NCI-H748 treated with DMSO at 0.1 percent for 48 hours (cell line): ENCODE data around the gene NPAS3.
A peak's percentile ranks its signal among the peaks of the same experiment; 100 is the strongest.
"Not testable (repeated sequence)": the region's sequence is repeated elsewhere in the genome, so short reads cannot be mapped to it uniquely, and the experiment has no call there.

Source experiments
- DNase-seq: peaks from one replicate; lab custom pipeline; 2025; lab: John Stamatoyannopoulos, UW

The NPAS3 gene

GRCh38 chr14:33081259-33081658, 142.6 kb downstream of the NPAS3 start:
- DNase-seq, result no peak

- no peak for DNase-seq
These were observed 147.1 kb downstream of the NPAS3 start for GRCh38 chr14:33085799-33086198.

GRCh38 chr14:33088274-33088673, 149.6 kb downstream of the NPAS3 start:
- not testable (repeated sequence) for DNase-seq

- DNase-seq, result no peak
These were observed 159.3 kb downstream of the NPAS3 start for GRCh38 chr14:33098016-33098415.

- DNase-seq, result no peak
These were observed 164.8 kb downstream of the NPAS3 start for GRCh38 chr14:33103489-33103888.

- DNase-seq, result no peak
These were observed 165.3 kb downstream of the NPAS3 start for GRCh38 chr14:33103966-33104365.

- no peak for DNase-seq
These were observed 172.2 kb downstream of the NPAS3 start for GRCh38 chr14:33110737-33111443.

- no peak for DNase-seq
These were observed 175.7 kb downstream of the NPAS3 start for GRCh38 chr14:33114331-33114730.

GRCh38 chr14:33118668-33119067, 180.0 kb downstream of the NPAS3 start:
- DNase-seq, result peak; percentile 42

- DNase-seq, result no peak
These were observed 181.7 kb downstream of the NPAS3 start for GRCh38 chr14:33120341-33120740.

- no peak for DNase-seq
These were observed 182.3 kb downstream of the NPAS3 start for GRCh38 chr14:33120966-33121365.

- no peak for DNase-seq
These were observed 184.6 kb downstream of the NPAS3 start for GRCh38 chr14:33123281-33123680.

- no peak for DNase-seq
These were observed 187.8 kb downstream of the NPAS3 start for GRCh38 chr14:33126433-33126832.

- no peak for DNase-seq
These were observed 188.9 kb downstream of the NPAS3 start for GRCh38 chr14:33127531-33127930.

- DNase-seq, result no peak
These were observed 193.1 kb downstream of the NPAS3 start for GRCh38 chr14:33131801-33132200.

- DNase-seq, result no peak
These were observed 195.5 kb downstream of the NPAS3 start for GRCh38 chr14:33134162-33134561.

- DNase-seq, result no peak
These were observed 196.3 kb downstream of the NPAS3 start for GRCh38 chr14:33134975-33135374.

GRCh38 chr14:33150666-33151428, 212.2 kb downstream of the NPAS3 start:
- no peak for DNase-seq

- no peak for DNase-seq
These were observed 224.4 kb downstream of the NPAS3 start for GRCh38 chr14:33163109-33163508.

GRCh38 chr14:33163600-33163999, 224.9 kb downstream of the NPAS3 start:
- DNase-seq, result no peak

GRCh38 chr14:33165144-33165925, 226.7 kb downstream of the NPAS3 start:
- no peak for DNase-seq

GRCh38 chr14:33165926-33166289, 227.2 kb downstream of the NPAS3 start:
- DNase-seq, result no peak

GRCh38 chr14:33175951-33176350, 237.3 kb downstream of the NPAS3 start:
- DNase-seq, result no peak
